Activated T-helper 1 cell treated with anti-CD3 and anti-CD28 coated beads, Interleukin-12 subunit alpha, Interleukin-12 subunit beta, Interleukin-2, Interleukin-4 antibody, amounts not matched to agents 30 ng/mL and 10 ng/mL and 1 ng/mL, durations not matched to agents 14 hours and 24 hours and 36 hours (primary cell): ENCODE measurements around the gene FLT1. TPM values are rescaled to one million over a fixed set of nuclear protein-coding genes. Genes with fewer than 3 reads are reported as not detected.

Experiments
- DNase-seq: peaks from one replicate; pipeline ENCODE4 v3.0.0; 2021; ENCODE audit warnings: low spot score
- H3K27ac Mint-ChIP-seq: one replicate; pipeline ENCODE4 v1.8.0; 2021; ENCODE audit warnings: mild to moderate bottlenecking, mixed read lengths
- H3K27me3 Mint-ChIP-seq: one replicate; pipeline ENCODE4 v1.8.0; 2022; ENCODE audit warnings: mild to moderate bottlenecking, moderate library complexity, mixed read lengths; ENCODE audit not compliant: insufficient read depth
- H3K36me3 Mint-ChIP-seq: one replicate; pipeline ENCODE4 v1.8.0; 2021; ENCODE audit warnings: low read depth, mixed read lengths
- H3K4me1 Mint-ChIP-seq: one replicate; pipeline ENCODE4 v1.8.0; 2021; ENCODE audit warnings: low read depth, mixed read lengths
- H3K4me3 Mint-ChIP-seq: one replicate; pipeline ENCODE4 v1.8.0; 2021; ENCODE audit warnings: mild to moderate bottlenecking, moderate library complexity, mixed read lengths
- H3K9me3 Mint-ChIP-seq: one replicate; pipeline ENCODE4 v1.8.0; 2021; ENCODE audit warnings: mixed read lengths
- intact Hi-C: fragments of 100-400 bp; cut with micrococcal nuclease; formaldehyde crosslinking; loops from one replicate; pipeline ENCODE4 v1.15.1; 2024
- total RNA-seq: library from RNA; stranded (reverse); gene quantifications from 2 replicates; pipeline ENCODE4 v1.2.3, GENCODE V29; 2022

FLT1 gene, protein sequence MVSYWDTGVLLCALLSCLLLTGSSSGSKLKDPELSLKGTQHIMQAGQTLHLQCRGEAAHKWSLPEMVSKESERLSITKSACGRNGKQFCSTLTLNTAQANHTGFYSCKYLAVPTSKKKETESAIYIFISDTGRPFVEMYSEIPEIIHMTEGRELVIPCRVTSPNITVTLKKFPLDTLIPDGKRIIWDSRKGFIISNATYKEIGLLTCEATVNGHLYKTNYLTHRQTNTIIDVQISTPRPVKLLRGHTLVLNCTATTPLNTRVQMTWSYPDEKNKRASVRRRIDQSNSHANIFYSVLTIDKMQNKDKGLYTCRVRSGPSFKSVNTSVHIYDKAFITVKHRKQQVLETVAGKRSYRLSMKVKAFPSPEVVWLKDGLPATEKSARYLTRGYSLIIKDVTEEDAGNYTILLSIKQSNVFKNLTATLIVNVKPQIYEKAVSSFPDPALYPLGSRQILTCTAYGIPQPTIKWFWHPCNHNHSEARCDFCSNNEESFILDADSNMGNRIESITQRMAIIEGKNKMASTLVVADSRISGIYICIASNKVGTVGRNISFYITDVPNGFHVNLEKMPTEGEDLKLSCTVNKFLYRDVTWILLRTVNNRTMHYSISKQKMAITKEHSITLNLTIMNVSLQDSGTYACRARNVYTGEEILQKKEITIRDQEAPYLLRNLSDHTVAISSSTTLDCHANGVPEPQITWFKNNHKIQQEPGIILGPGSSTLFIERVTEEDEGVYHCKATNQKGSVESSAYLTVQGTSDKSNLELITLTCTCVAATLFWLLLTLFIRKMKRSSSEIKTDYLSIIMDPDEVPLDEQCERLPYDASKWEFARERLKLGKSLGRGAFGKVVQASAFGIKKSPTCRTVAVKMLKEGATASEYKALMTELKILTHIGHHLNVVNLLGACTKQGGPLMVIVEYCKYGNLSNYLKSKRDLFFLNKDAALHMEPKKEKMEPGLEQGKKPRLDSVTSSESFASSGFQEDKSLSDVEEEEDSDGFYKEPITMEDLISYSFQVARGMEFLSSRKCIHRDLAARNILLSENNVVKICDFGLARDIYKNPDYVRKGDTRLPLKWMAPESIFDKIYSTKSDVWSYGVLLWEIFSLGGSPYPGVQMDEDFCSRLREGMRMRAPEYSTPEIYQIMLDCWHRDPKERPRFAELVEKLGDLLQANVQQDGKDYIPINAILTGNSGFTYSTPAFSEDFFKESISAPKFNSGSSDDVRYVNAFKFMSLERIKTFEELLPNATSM (N-terminal part only)
- 45.6 and 46.3 TPM in 2 replicates for total RNA-seq

DNA sequence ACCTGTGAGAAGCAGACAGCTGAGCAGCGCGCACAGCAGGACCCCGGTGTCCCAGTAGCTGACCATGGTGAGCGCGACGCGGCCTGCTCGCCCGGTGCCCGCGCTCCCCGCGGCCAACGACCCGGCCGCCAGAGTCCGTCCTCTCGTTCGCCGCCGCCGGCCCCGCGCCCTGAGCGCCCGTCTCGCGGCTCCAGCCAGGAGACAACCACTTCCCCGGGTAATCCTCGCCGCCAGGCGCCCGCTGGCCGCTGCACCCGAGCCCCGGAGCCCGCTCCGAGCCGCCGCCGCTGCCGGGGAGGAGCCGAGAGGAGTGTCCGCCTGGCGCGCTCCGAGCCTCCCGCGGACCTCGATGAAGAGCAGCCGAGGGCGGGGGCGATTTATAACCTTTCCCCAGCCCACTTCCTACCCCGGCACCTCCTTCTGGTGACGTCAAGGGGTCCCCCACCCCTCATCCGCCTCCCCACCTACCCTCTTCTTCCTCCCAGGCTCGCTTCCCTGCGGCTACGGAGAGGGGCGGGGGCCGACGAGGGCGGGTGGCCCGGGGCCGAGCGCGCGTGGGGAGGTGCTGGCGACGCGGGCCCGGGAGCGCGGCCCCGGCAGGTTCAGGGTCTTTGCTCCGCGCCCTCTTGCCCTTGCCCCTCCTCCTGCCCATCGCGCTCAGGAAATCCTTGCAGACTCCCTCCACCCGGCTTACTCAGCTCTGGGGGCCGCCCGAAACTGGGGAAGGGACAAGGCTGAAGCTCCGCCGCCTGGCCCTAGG is at the start of gene FLT1:
Gene FLT1, minus strand, starts transcription at position 351 of the 760 bp plus-strand sequence. Its CDS starts 285 bp downstream, at position 66.
- H3K4me3 Mint-ChIP-seq = peak within 1 kb of the TSS; percentile 85
- H3K9me3 Mint-ChIP-seq = no peaks in the 10 kb centered on the region
- peaks cover 40% of the 10 kb centered on the region for H3K4me1 Mint-ChIP-seq
- intact Hi-C loops = no loop called here
- no peak within 1 kb of the TSS for H3K27ac Mint-ChIP-seq
- peak; percentile 24 for DNase-seq
- peaks cover 11% of the 10 kb centered on the region for H3K36me3 Mint-ChIP-seq
- peaks cover 39% of the 10 kb centered on the region for H3K27me3 Mint-ChIP-seq

DNA sequence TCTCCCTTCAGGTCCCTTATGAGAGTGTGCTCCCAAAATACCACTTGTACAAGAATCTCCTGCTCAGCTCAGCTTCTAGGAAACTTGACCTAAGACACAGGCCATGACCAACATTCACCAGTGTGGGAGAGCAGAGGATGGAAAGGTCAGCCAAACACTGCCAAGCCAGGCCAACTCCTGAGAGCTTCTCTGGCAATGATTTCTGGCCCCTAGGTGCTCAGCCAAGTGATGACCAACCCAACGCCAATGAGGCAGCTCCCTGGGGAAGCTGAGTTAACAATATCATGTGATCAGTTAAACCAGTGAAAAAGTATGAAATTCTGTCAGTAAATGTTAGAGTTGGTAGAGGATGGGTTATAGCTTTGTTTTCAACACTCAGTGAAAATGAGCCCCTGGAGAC is 49.1 kb upstream of the FLT1 start:
- Mint-ChIP-seq H3K4me3 (no peak overlapping the region), H3K4me1 (peaks cover 26% of the 10 kb centered on the region), H3K36me3 (peaks cover 4% of the 10 kb centered on the region), H3K9me3 (peaks cover 20% of the 10 kb centered on the region), H3K27ac (no peak overlapping the region), H3K27me3 (peaks cover 2% of the 10 kb centered on the region)
- intact Hi-C loops = no loop called here
- no peak for DNase-seq

DNA sequence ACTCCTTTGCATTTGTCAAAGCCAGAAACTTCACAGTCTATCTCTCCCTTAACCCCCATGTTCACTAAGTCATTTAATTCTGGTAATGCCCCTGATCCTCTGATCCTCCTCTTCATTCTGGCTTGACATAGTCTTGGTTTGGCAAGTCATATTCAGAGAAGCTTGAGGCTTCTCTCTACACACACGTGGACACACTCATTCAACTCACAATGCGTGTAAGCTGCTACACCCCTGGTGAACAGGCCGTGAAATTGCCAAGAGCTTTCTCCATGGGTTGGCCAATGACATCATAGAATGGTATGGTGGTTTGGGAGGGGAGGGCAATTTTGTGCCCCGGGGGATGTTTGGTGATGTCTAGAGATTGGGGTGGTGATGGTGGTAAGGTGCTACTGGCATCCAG is 47.9 kb upstream of the FLT1 start:
- Mint-ChIP-seq H3K36me3 (peaks cover 4% of the 10 kb centered on the region), H3K9me3 (peaks cover 20% of the 10 kb centered on the region), H3K4me3 (no peak overlapping the region), H3K27me3 (peaks cover 2% of the 10 kb centered on the region), H3K4me1 (peaks cover 32% of the 10 kb centered on the region), H3K27ac (peak overlapping the region; percentile 70)
- intact Hi-C loops = no loop called here
- no peak for DNase-seq

DNA sequence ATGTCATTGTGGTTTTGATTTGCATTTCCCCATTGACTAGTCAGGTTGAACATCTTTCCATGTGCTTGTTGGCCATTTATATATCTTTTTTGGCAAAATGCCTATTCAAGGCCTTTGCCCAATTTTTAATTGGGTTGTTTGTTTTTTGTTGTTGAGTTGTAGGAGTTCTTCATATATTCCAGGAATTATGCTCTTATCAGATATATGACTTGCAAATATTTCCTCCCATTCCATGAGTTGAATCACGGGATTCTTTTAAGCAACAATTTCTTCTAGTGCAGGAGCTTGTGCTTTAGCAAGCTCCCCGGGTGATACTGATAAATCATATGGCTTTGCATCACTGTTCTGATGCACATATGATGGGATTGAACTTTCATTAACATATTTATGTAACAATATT is 47.0 kb upstream of the FLT1 start:
- no peak overlapping the region for H3K27ac Mint-ChIP-seq
- intact Hi-C loops = loop anchor here (2.0 kb wide), 1 partner anchor 49 kb away; no protein-coding TSS in a partner anchor
- H3K9me3 Mint-ChIP-seq = peaks cover 20% of the 10 kb centered on the region
- peaks cover 32% of the 10 kb centered on the region for H3K4me1 Mint-ChIP-seq
- H3K36me3 Mint-ChIP-seq = peaks cover 4% of the 10 kb centered on the region
- no peak for DNase-seq
- no peaks in the 10 kb centered on the region for H3K27me3 Mint-ChIP-seq
- no peak overlapping the region for H3K4me3 Mint-ChIP-seq

DNA sequence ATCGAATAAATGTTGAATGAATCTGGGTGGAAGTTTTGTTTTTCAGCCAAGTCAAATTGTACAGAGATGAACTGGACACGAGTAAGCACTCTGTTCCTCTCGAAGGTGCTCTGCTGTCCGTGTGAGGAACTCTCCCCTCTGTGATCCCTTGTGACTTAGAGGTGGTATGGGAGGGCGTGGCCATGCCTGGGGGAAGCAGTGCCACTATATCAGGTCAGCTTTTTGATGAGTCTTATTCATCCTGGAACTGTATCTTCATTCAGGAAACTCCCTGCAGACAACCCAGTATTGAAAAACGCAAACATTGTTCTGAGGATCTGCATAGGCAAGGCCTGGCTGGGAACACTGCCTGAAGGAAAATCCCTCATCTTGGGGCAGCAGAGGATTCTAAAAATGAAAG is 45.7 kb upstream of the FLT1 start:
- Mint-ChIP-seq H3K4me3 (no peak overlapping the region), H3K4me1 (peaks cover 32% of the 10 kb centered on the region), H3K27me3 (no peaks in the 10 kb centered on the region), H3K9me3 (peaks cover 20% of the 10 kb centered on the region), H3K27ac (peak overlapping the region; percentile 84), H3K36me3 (peaks cover 4% of the 10 kb centered on the region)
- no peak for DNase-seq
- intact Hi-C loops = loop anchor here (1.0 to 2.0 kb wide), 2 partner anchors 34 to 48 kb away; no protein-coding TSS in a partner anchor

DNA sequence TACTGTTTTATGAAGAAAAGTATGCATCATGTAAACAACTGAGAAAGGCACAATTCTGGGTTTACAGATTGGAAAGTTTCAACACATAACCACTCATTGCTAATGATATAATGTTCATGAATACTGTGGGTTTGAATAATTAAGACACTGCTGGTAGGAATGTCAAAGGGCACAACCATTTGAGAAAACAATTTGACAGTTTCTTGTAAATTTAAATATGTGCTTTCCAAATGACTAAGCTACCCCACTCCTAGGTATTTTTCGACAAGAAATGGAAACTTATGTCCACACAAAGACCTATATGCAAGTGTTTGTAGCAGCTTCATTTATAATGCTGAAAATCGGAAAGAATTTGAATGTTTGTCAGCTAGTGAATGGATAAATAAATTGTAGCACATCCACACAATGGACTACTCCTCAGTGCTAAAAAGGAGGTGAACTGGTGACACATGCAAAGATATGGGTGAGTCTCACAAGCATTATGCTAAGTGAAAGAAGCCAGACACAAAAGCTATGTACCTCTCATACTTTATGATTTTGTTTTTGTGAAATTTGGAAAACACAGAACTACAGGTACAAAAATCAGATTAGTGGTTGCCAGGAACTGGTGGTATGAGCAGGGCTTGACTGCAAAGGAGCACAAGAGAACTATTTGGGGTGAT is 44.8 kb upstream of the FLT1 start:
- no peak for DNase-seq
- Mint-ChIP-seq H3K9me3 (peaks cover 19% of the 10 kb centered on the region), H3K36me3 (peaks cover 4% of the 10 kb centered on the region), H3K4me1 (peaks cover 32% of the 10 kb centered on the region), H3K4me3 (no peak overlapping the region), H3K27me3 (no peaks in the 10 kb centered on the region), H3K27ac (peak overlapping the region; percentile 84)
- intact Hi-C loops = loop anchor here (1.0 to 2.0 kb wide), 6 partner anchors 8 to 120 kb away; partner anchors contain the start of gene POMP

GRCh38 chr13:28538932-28539331 is 44.0 kb upstream of the FLT1 start:
- Mint-ChIP-seq H3K4me3 (no peak overlapping the region), H3K9me3 (peaks cover 11% of the 10 kb centered on the region), H3K4me1 (peaks cover 32% of the 10 kb centered on the region), H3K36me3 (peaks cover 4% of the 10 kb centered on the region), H3K27ac (peak overlapping the region; percentile 25), H3K27me3 (peaks cover 2% of the 10 kb centered on the region)
- intact Hi-C loops = loop anchor here (1.0 kb wide), 4 partner anchors 8 to 120 kb away; partner anchors contain the start of gene POMP
- no peak for DNase-seq

DNA sequence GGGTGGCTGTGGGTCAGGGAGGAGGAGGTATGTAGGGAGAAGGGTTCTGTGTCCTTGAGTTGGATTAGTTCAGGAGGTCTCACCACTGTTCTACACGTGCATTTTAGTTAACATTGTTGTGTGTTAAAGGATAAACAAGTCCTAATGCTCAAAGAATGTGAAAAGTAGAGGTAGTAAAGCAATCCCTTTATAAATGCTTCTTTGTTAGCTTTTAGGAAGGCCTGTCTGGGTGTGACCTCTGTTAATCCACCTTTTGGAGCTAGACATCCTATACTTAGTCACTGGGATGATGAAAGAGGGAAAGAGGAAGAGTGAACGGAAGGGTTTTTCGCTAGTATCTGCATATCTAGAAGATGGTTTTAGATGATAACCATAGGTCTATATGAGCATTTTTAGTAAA is 42.2 kb upstream of the FLT1 start:
- Mint-ChIP-seq H3K27ac (no peak overlapping the region), H3K4me1 (peaks cover 32% of the 10 kb centered on the region), H3K36me3 (no peaks in the 10 kb centered on the region), H3K4me3 (no peak overlapping the region), H3K9me3 (no peaks in the 10 kb centered on the region), H3K27me3 (peaks cover 14% of the 10 kb centered on the region)
- no peak for DNase-seq
- intact Hi-C loops = no loop called here

GRCh38 chr13:28536371-28536770 is 41.4 kb upstream of the FLT1 start:
- intact Hi-C loops = no loop called here
- no peak overlapping the region for H3K4me3 Mint-ChIP-seq

GRCh38 chr13:28535734-28536133 is 40.8 kb upstream of the FLT1 start:
- peaks cover 21% of the 10 kb centered on the region for H3K4me1 Mint-ChIP-seq
- no peak overlapping the region for H3K4me3 Mint-ChIP-seq
- no peaks in the 10 kb centered on the region for H3K9me3 Mint-ChIP-seq
- no peaks in the 10 kb centered on the region for H3K36me3 Mint-ChIP-seq
- no peak overlapping the region for H3K27ac Mint-ChIP-seq
- H3K27me3 Mint-ChIP-seq = peaks cover 14% of the 10 kb centered on the region
- intact Hi-C loops = no loop called here
- no peak for DNase-seq

More at GRCh38 chr13:28536371-28536770, 41.4 kb upstream of the FLT1 start:
- Mint-ChIP-seq H3K36me3 (no peaks in the 10 kb centered on the region), H3K9me3 (no peaks in the 10 kb centered on the region), H3K27me3 (peaks cover 14% of the 10 kb centered on the region), H3K27ac (no peak overlapping the region), H3K4me1 (peaks cover 26% of the 10 kb centered on the region)
- no peak for DNase-seq

GRCh38 chr13:28534801-28535200 is 39.9 kb upstream of the FLT1 start:
- DNase-seq = no peak
- Mint-ChIP-seq H3K9me3 (no peaks in the 10 kb centered on the region), H3K4me3 (no peak overlapping the region), H3K4me1 (peaks cover 12% of the 10 kb centered on the region), H3K27me3 (peaks cover 14% of the 10 kb centered on the region), H3K27ac (no peak overlapping the region), H3K36me3 (no peaks in the 10 kb centered on the region)
- intact Hi-C loops = loop anchor here (5.0 kb wide), 1 partner anchor 398 kb away; the partner anchor contains the start of gene PAN3
